K562 (cell line): Measurements from ENCODE around the gene GTPBP8. TPM values are rescaled to one million over a fixed set of nuclear protein-coding genes. Genes with fewer than 3 reads are reported as not detected.
A peak's percentile ranks its signal among the peaks of the same experiment; 100 is the strongest.

Source experiments
- CCAR2 ChIP-seq: fragments of 200-400 bp; formaldehyde crosslinking; IDR thresholded peaks from 2 replicates; pipeline ENCODE4 v1.6.1; 2017; ENCODE audit warnings: mild to moderate bottlenecking, low read depth, low read length
- ESRRA ChIP-seq: fragments of 450-650 bp; IDR thresholded peaks from 2 replicates; pipeline ENCODE4 v1.6.1; 2014; ENCODE audit warnings: low read depth, mild to moderate bottlenecking, moderate library complexity, borderline replicate concordance
- HMGN3 ChIP-seq: IDR thresholded peaks from 2 replicates; pipeline ENCODE4 v1.6.1; 2011; ENCODE audit warnings: borderline replicate concordance, low read depth, mild to moderate bottlenecking, mixed read lengths, low read length; ENCODE audit not compliant: insufficient read length; ENCODE audit errors: extremely low read depth
- MAX ChIP-seq: sonication (generic); formaldehyde crosslinking; IDR thresholded peaks from 2 replicates; pipeline ENCODE4 v1.9.0; 2022; ENCODE audit warnings: mild to moderate bottlenecking, missing genetic modification reagents
- NRF1 ChIP-seq, 2 experiments: fragments of 450-650 bp; IDR thresholded peaks in 1 of 2; conservative IDR thresholded peaks in 1 of 2; 2 replicates each; pipeline ENCODE4 v1.6.1; 2014; ENCODE audit warnings: mild to moderate bottlenecking in 2 of 2
- POLR2H ChIP-seq: IDR thresholded peaks from 2 replicates; pipeline ENCODE4 v1.6.1; 2016; ENCODE audit warnings: missing genetic modification characterization, low read depth, mild to moderate bottlenecking, control low read depth, missing compliant biosample characterization, moderate library complexity
- SMAD3 ChIP-seq: fragments of 450-650 bp; formaldehyde crosslinking; conservative IDR thresholded peaks from 2 replicates; pipeline ENCODE4 v1.4.0; 2020; ENCODE audit warnings: mild to moderate bottlenecking
- TFAP4 ChIP-seq: sonication (generic); formaldehyde crosslinking; IDR thresholded peaks from 2 replicates; pipeline ENCODE4 v1.8.0; 2022; ENCODE audit warnings: missing genetic modification reagents, mild to moderate bottlenecking, moderate library complexity, borderline replicate concordance
- ZMIZ1 ChIP-seq, 2 experiments: fragments of 150-350 bp in 1 of 2; IDR thresholded peaks; 2 replicates each; pipeline ENCODE4 v1.6.1; 2012 to 2016; ENCODE audit warnings: low read depth in 2 of 2, low read length in 2 of 2, mild to moderate bottlenecking in 1 of 2, moderate library complexity in 1 of 2
- ZNF407 ChIP-seq: fragments of 450-650 bp; IDR thresholded peaks from 2 replicates; pipeline ENCODE4 v1.6.1; 2016; ENCODE audit warnings: low read depth
- ZNF77 ChIP-seq: fragments of 250-450 bp; sonication (Bioruptor Pico); IDR thresholded peaks from 2 replicates; pipeline ENCODE4 v1.5.0; 2020
- polyA plus RNA-seq, 8 experiments: library from polyadenylated mRNA; depleted of rRNA in 4 of 8; stranded (reverse) in 5 of 8; unstranded in 3 of 8; fragments of >200 nt; fragmentation: Nextera tagmentation in 2 of 8; fragmentation: Illumina TruSeq in 1 of 8; extraction: Ambion mirVana in 2 of 8; extraction: Trizol in 1 of 8; gene quantifications; 2 replicates each; pipeline versions ENCODE4 v1.2.1 to v1.2.3, GENCODE V29; 2011 to 2014; ENCODE audit warnings: inconsistent platforms in 1 of 8, missing spikeins in 1 of 8
- total RNA-seq, 7 experiments: library from RNA; depleted of rRNA in 6 of 7; stranded (reverse); fragments of >200 nt in 6 of 7; fragmentation: Illumina TruSeq in 2 of 7; extraction: Trizol in 2 of 7; gene quantifications; 2 replicates each; pipeline versions ENCODE4 v1.2.1 to v1.2.3, GENCODE V29; 2011 to 2021; ENCODE audit warnings: low replicate concordance in 1 of 7

GTPBP8 gene
- total and polyA plus RNA-seq, 9 of the 15 experiments (the other 6 are each of a cell fraction or from before 2014, with no cell fraction given), result 14.0 to 33.3 (median 20.8) TPM

- TF ChIP-seq POLR2H (tag) (peak; percentile 85), SMAD3 (no peak), NRF1 (conservative IDR thresholded peaks at IDR 0.05 in 1 of 2, IDR thresholded peaks at IDR 0.05 in 1 of 2) (peak; percentile 95 to 96), CCAR2 (no peak), MAX (CRISPR knock-in tag) (peak; percentile 92), HMGN3 (peak; percentile 22), ZMIZ1 (IDR thresholded peaks at IDR 0.05; ENCODE audit: low read depth in 2 of 2, low read length in 2 of 2) (peak in 1 of 2 experiments; percentile 28; a peak in 1 of 4 replicates), TFAP4 (CRISPR knock-in tag) (peak; percentile 62; the same call in 1 of the 2 replicates), ZNF407 (no peak), ESRRA (peak; percentile 93), ZNF77 (CRISPR knock-in tag) (no peak)
Measured at GRCh38 chr3:112990672-112991602, at the start of gene GTPBP8 (continued).
